ENCODE results near the gene ACACB.

ACACB gene
- total RNA-seq = 36.3 to 50.3 (median 40.8) reads per million in 3 donors

- Histone ChIP-seq H3K4me1 (ENCODE audit: control insufficient read depth, insufficient read depth, low read length, poor library complexity, severe bottlenecking) (no peaks in the 10 kb centered on the region), H3K4me3 (ENCODE audit: insufficient read depth, low read depth, low read length, poor library complexity, severe bottlenecking) (no peak within 1 kb of the TSS), H3K27me3 (replicated peaks; ENCODE audit: control insufficient read depth, insufficient read depth, low read length, poor library complexity, severe bottlenecking) (no peaks in the 10 kb centered on the region), H3K9me3 (ENCODE audit: control insufficient read depth, low read length) (no peaks in the 10 kb centered on the region), H3K27ac (ENCODE audit: insufficient read depth, low read length, poor library complexity, severe bottlenecking) (no peak within 1 kb of the TSS), H3K36me3 (ENCODE audit: control insufficient read depth, insufficient read depth, low read length) (no peaks in the 10 kb centered on the region)
- no peak for DNase-seq
Measured at GRCh38 chr12:109115758-109116610, at the start of gene ACACB. ACACB (plus strand) TSS chr12:109116587; CDS start chr12:109139406, 22,819 bp downstream.

- Histone ChIP-seq H3K4me3 (ENCODE audit: insufficient read depth, low read depth, low read length, poor library complexity, severe bottlenecking) (no peak overlapping the region), H3K4me1 (ENCODE audit: control insufficient read depth, insufficient read depth, low read length, poor library complexity, severe bottlenecking) (no peaks in the 10 kb centered on the region), H3K36me3 (ENCODE audit: control insufficient read depth, insufficient read depth, low read length) (peaks cover 26% of the 10 kb centered on the region), H3K27ac (ENCODE audit: insufficient read depth, low read length, poor library complexity, severe bottlenecking) (no peak overlapping the region), H3K27me3 (replicated peaks; ENCODE audit: control insufficient read depth, insufficient read depth, low read length, poor library complexity, severe bottlenecking) (no peaks in the 10 kb centered on the region), H3K9me3 (ENCODE audit: control insufficient read depth, low read length) (no peaks in the 10 kb centered on the region)
- no peak for DNase-seq
Measured at GRCh38 chr12:109069307-109070271, 46.8 kb upstream of the ACACB start.

- no peak for DNase-seq
- no peaks in the 10 kb centered on the region for H3K27me3 ChIP-seq (replicated peaks; ENCODE audit: control insufficient read depth, insufficient read depth, low read length, poor library complexity, severe bottlenecking)
- no peaks in the 10 kb centered on the region for H3K4me1 ChIP-seq (ENCODE audit: control insufficient read depth, insufficient read depth, low read length, poor library complexity, severe bottlenecking)
- no peaks in the 10 kb centered on the region for H3K9me3 ChIP-seq (ENCODE audit: control insufficient read depth, low read length)
- H3K27ac ChIP-seq (ENCODE audit: insufficient read depth, low read length, poor library complexity, severe bottlenecking) = no peak overlapping the region
- no peak overlapping the region for H3K4me3 ChIP-seq (ENCODE audit: insufficient read depth, low read depth, low read length, poor library complexity, severe bottlenecking)
- peaks cover 11% of the 10 kb centered on the region for H3K36me3 ChIP-seq (ENCODE audit: control insufficient read depth, insufficient read depth, low read length)
Measured at GRCh38 chr12:109074866-109075265, 41.5 kb upstream of the ACACB start.

GRCh38 chr12:109082751-109083150, 33.6 kb upstream of the ACACB start:
- Histone ChIP-seq H3K4me1 (ENCODE audit: control insufficient read depth, insufficient read depth, low read length, poor library complexity, severe bottlenecking) (no peaks in the 10 kb centered on the region), H3K27ac (ENCODE audit: insufficient read depth, low read length, poor library complexity, severe bottlenecking) (no peak overlapping the region), H3K27me3 (replicated peaks; ENCODE audit: control insufficient read depth, insufficient read depth, low read length, poor library complexity, severe bottlenecking) (no peaks in the 10 kb centered on the region), H3K36me3 (ENCODE audit: control insufficient read depth, insufficient read depth, low read length) (peaks cover 51% of the 10 kb centered on the region), H3K4me3 (ENCODE audit: insufficient read depth, low read depth, low read length, poor library complexity, severe bottlenecking) (no peak overlapping the region), H3K9me3 (ENCODE audit: control insufficient read depth, low read length) (no peaks in the 10 kb centered on the region)
- DNase-seq = no peak

- H3K9me3 ChIP-seq (ENCODE audit: control insufficient read depth, low read length) = no peaks in the 10 kb centered on the region
- DNase-seq = no peak
- no peaks in the 10 kb centered on the region for H3K4me1 ChIP-seq (ENCODE audit: control insufficient read depth, insufficient read depth, low read length, poor library complexity, severe bottlenecking)
- no peak overlapping the region for H3K27ac ChIP-seq (ENCODE audit: insufficient read depth, low read length, poor library complexity, severe bottlenecking)
- no peaks in the 10 kb centered on the region for H3K27me3 ChIP-seq (replicated peaks; ENCODE audit: control insufficient read depth, insufficient read depth, low read length, poor library complexity, severe bottlenecking)
- H3K36me3 ChIP-seq (ENCODE audit: control insufficient read depth, insufficient read depth, low read length) = peaks cover 60% of the 10 kb centered on the region
- H3K4me3 ChIP-seq (ENCODE audit: insufficient read depth, low read depth, low read length, poor library complexity, severe bottlenecking) = no peak overlapping the region
Measured at GRCh38 chr12:109084425-109084824, 32.0 kb upstream of the ACACB start.

GRCh38 chr12:109085590-109085989, 30.8 kb upstream of the ACACB start:
- H3K36me3 ChIP-seq (ENCODE audit: control insufficient read depth, insufficient read depth, low read length) = peaks cover 60% of the 10 kb centered on the region
- H3K27me3 ChIP-seq (replicated peaks; ENCODE audit: control insufficient read depth, insufficient read depth, low read length, poor library complexity, severe bottlenecking) = no peaks in the 10 kb centered on the region
- DNase-seq = no peak
- no peaks in the 10 kb centered on the region for H3K4me1 ChIP-seq (ENCODE audit: control insufficient read depth, insufficient read depth, low read length, poor library complexity, severe bottlenecking)
- H3K4me3 ChIP-seq (ENCODE audit: insufficient read depth, low read depth, low read length, poor library complexity, severe bottlenecking) = no peak overlapping the region
- no peak overlapping the region for H3K27ac ChIP-seq (ENCODE audit: insufficient read depth, low read length, poor library complexity, severe bottlenecking)
- no peaks in the 10 kb centered on the region for H3K9me3 ChIP-seq (ENCODE audit: control insufficient read depth, low read length)

- no peak for DNase-seq
- peaks cover 54% of the 10 kb centered on the region for H3K36me3 ChIP-seq (ENCODE audit: control insufficient read depth, insufficient read depth, low read length)
Measured at GRCh38 chr12:109087250-109087649, 29.1 kb upstream of the ACACB start.

GRCh38 chr12:109088818-109089217, 27.6 kb upstream of the ACACB start:
- no peak overlapping the region for H3K4me3 ChIP-seq (ENCODE audit: insufficient read depth, low read depth, low read length, poor library complexity, severe bottlenecking)
- DNase-seq = no peak
- H3K9me3 ChIP-seq (ENCODE audit: control insufficient read depth, low read length) = no peaks in the 10 kb centered on the region
- peaks cover 8% of the 10 kb centered on the region for H3K4me1 ChIP-seq (ENCODE audit: control insufficient read depth, insufficient read depth, low read length, poor library complexity, severe bottlenecking)
- peaks cover 41% of the 10 kb centered on the region for H3K36me3 ChIP-seq (ENCODE audit: control insufficient read depth, insufficient read depth, low read length)
- no peak overlapping the region for H3K27ac ChIP-seq (ENCODE audit: insufficient read depth, low read length, poor library complexity, severe bottlenecking)
- no peaks in the 10 kb centered on the region for H3K27me3 ChIP-seq (replicated peaks; ENCODE audit: control insufficient read depth, insufficient read depth, low read length, poor library complexity, severe bottlenecking)

More at GRCh38 chr12:109087250-109087649, 29.1 kb upstream of the ACACB start:
- Histone ChIP-seq H3K9me3 (ENCODE audit: control insufficient read depth, low read length) (no peaks in the 10 kb centered on the region), H3K4me1 (ENCODE audit: control insufficient read depth, insufficient read depth, low read length, poor library complexity, severe bottlenecking) (no peaks in the 10 kb centered on the region), H3K27me3 (replicated peaks; ENCODE audit: control insufficient read depth, insufficient read depth, low read length, poor library complexity, severe bottlenecking) (no peaks in the 10 kb centered on the region), H3K4me3 (ENCODE audit: insufficient read depth, low read depth, low read length, poor library complexity, severe bottlenecking) (no peak overlapping the region), H3K27ac (ENCODE audit: insufficient read depth, low read length, poor library complexity, severe bottlenecking) (no peak overlapping the region)

- H3K36me3 ChIP-seq (ENCODE audit: control insufficient read depth, insufficient read depth, low read length) = peaks cover 35% of the 10 kb centered on the region
- peaks cover 9% of the 10 kb centered on the region for H3K4me1 ChIP-seq (ENCODE audit: control insufficient read depth, insufficient read depth, low read length, poor library complexity, severe bottlenecking)
- H3K9me3 ChIP-seq (ENCODE audit: control insufficient read depth, low read length) = no peaks in the 10 kb centered on the region
- H3K27ac ChIP-seq (ENCODE audit: insufficient read depth, low read length, poor library complexity, severe bottlenecking) = no peak overlapping the region
- DNase-seq = no peak
- H3K4me3 ChIP-seq (ENCODE audit: insufficient read depth, low read depth, low read length, poor library complexity, severe bottlenecking) = no peak overlapping the region
- H3K27me3 ChIP-seq (replicated peaks; ENCODE audit: control insufficient read depth, insufficient read depth, low read length, poor library complexity, severe bottlenecking) = no peaks in the 10 kb centered on the region
Measured at GRCh38 chr12:109089683-109090082, 26.7 kb upstream of the ACACB start.
